Measurements from ENCODE around the gene KCNN4.
A peak's percentile ranks its signal among the peaks of the same experiment; 100 is the strongest.
"Not testable (repeated sequence)": the region's sequence is repeated elsewhere in the genome, so short reads cannot be mapped to it uniquely, and the experiment has no call there.

The KCNN4 gene

DNA sequence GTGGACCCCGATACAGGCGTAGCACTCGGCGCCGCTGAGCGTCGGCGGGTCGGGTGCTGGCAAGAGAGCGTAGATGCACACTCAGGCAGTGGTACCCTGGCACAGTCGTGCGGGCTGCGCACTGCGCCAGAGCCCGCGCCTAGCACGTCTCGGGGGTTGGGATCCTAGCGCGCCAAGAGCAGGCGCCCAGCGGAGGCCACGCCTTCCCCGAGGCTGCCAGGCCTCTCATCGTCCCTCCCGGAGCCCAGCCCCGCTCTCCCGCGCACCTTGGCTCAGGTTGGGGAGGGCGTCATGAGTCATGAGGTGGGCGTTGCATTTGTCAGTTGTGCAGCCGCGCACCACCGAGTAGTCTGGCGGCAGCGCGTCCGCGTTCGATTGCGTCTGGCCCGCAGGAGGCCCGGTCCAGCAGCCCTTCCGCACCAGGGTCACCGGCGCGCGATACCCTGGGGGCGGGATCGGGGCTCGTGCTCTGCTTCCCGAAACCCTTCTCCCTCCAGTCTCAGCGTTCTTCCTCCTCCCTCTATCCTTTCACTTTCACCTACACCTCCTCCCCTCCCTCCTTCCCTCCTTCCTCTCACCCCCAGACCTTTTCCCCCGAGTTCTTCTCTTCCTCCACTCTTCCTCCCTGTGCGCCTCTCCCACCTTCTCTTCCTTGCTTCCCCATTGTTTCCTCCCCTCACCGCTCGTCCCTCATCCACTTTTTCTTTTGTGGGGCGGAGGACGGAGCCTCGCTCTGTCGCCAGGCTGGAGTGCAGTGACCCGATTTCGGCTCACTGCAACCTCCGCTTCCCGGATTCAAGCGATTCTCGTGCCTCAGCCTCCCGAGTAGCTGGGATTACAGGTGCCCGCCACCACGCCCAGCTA is 18.0 kb upstream of the KCNN4 start:
- no peak for DNase-seq

GRCh38 chr19:43798026-43798545 is 17.3 kb upstream of the KCNN4 start:
- DNase-seq, result no peak

- no peak for DNase-seq
Observed at GRCh38 chr19:43797556-43797955, 16.8 kb upstream of the KCNN4 start.

DNA sequence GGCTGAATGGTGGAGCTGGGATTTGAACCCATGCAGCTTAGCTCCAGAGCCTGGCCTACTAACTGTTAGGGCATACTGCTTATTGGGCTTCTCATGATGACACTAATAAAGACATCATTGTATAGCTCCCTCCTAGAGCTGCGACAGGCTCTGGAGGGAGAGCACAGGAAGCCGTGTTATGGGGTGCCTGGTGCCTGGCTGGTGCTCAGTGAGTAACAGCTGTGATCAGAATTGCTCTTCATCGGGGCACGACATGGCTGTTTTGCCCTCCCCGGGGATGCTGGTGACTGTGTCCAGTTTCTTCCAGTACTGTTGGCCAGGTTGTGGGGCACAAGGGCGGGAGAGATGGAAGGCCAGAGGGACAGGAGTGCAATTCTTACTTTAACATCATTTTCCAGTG is 16.3 kb upstream of the KCNN4 start:
- no peak for DNase-seq

- DNase-seq, result no peak
Observed at GRCh38 chr19:43790587-43790986, 9.8 kb upstream of the KCNN4 start.

GRCh38 chr19:43789029-43789428 is 8.3 kb upstream of the KCNN4 start:
- no peak for DNase-seq

DNA sequence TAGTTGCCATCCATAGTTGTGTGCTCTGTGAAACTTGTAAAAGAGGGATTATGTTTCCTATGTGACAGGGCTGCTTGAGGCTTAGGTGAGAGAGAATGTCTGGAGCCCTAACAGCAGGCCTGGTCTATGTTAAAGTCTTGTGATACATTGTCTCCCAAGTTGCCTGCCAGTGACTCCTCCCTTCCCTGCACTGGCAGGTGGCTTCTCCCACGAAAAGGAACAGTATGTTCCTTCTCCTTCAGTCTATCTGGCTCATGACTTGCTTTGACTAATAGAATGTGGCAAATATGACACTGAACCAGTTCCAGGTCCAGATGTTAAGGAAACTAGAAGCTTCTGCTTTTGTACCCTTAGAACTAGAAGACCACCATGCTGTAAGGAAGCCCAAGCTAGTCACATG is 5.9 kb upstream of the KCNN4 start:
- DNase-seq, result no peak

DNA sequence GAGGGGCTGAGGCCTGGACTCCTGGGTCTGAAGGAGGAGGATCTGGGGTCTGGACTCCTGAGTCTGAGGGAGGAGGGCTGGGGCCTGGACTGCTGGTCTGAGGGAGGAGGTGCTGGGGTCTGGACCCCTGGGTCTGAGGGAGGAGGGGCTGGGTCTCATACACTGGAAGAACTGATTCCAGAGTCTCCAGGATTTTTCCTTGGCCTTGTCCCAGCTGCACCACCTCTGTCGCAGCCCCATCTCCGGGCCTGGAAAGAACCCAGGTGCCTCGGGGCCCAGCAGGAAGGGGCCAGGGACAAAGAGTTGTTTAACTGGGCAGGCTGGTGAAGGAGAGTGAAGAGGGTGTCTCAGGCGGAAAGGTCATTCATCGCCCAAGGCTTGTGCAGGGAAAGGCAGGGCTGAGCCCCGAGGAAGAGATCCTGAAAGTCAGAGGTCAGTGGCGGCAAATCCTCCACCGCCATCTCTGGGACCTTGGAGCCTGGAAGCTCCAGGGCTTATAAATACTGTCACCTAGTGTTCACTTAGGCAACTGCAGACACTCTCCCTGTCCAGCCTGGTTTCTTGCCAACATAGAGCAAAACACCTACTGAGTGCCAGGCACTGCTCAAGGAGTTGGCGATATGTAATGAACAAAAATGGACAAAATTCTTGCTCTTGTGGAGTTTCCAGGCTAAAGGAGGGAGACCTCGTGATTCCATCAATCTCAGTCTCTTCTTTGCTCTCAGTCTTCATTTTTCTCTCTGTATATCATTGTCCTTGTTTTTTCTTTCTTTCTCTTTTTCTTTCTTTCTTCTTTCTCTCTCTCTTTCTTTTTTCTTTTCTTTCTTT is 4.4 kb upstream of the KCNN4 start:
- DNase-seq, result peak; percentile 76

GRCh38 chr19:43784241-43784980 is 3.6 kb upstream of the KCNN4 start:
- peak; percentile 81 for DNase-seq

- DNase-seq, result no peak
Observed at GRCh38 chr19:43783636-43784035, 2.9 kb upstream of the KCNN4 start.

- no peak for DNase-seq
Observed at GRCh38 chr19:43782689-43783231, 2.0 kb upstream of the KCNN4 start.

DNA sequence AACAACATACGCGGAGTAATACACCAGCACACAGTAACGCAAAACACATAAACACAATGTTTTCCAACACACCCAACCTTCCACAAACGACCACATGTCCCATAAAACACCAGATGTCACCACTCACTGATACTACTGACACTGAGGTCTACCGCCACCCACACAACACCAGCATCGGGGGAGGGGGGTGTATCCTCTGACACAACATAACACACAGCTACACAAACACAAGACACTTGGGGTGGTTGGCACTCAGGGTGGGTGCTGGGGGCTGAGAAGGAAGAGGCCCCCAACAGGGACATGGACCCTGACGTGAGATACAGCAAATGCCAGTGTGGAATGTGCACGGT is 1.5 kb upstream of the KCNN4 start:
- DNase-seq, result no peak

GRCh38 chr19:43781630-43782310 is 997 bp upstream of the KCNN4 start:
- no peak for DNase-seq

DNA sequence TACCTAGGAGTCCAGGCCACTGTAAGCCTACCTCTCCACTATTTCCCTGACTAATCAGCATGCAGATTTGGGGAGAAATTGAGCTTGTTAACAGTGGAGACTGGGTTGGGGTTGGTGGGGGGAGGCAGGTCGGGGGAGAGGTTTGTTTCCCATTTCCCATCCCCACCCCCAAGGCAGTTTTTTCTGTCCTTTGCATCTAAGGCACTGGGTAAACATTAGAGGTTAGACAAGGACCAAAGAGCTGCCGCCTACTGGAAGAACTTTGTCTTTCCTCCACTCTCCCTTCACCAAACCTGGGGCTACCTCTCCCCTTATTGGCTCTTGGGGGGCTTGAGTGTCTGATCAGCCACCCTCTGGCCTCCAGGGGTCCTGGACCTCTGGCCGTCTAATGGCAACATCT is 953 bp downstream of the KCNN4 start:
- DNase-seq, result no peak

DNA sequence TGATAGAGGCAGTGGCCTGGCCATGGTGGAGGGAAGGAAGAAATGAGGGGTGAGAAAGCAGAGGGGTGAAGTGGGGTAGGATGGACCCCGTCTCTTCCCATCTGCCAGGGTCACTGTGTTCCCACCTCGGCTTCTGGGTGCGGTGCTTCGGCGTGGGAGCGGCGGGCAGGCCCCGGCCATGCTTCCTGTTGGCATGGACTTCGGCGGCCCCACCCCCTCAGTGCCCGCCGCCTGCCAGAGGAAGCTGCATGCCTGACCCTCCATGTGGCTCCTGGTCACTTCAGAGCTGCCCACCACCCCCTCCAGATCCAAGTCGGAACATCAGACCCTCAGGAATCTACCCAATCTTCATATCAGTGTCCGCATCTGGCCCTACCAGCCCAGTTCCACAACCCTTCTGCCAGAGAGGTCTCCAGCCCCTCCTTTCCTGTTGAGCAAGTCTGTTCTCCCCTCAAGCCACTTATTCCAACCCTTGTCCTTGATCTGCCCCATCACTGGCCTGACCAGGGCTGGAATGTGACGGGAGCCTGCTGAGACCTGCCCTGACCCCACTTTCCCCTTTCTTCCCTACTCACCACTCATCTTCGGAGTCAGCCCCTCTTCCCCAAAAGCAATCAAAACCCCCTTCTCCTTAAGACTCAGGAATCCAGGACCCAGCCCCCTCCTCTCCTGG is 1.5 kb downstream of the KCNN4 start:
- no peak for DNase-seq

DNA sequence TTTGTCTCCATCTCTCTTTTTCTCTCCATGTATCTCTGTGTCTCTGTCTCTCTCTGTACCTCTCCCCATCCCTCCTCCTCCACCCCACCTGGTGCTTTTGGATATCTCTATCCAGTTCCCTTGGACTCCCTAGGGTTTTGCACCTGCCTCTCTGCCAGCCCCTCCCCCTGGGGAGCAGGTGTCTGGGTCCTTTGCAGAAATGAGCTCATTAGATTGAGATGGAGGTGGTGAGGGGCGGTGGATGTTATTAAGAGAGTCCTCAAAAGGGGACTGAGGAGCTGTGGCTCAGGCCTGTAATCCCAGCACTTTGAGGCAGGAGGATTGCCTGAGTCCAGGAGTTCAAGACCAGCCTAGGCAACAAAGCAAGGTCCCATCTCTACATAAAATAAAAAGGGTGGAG is 2.1 kb downstream of the KCNN4 start:
- DNase-seq, result no peak

GRCh38 chr19:43777163-43777695 is 3.5 kb downstream of the KCNN4 start:
- no peak for DNase-seq

- no peak for DNase-seq
Observed at GRCh38 chr19:43776286-43776685, 4.5 kb downstream of the KCNN4 start.

DNA sequence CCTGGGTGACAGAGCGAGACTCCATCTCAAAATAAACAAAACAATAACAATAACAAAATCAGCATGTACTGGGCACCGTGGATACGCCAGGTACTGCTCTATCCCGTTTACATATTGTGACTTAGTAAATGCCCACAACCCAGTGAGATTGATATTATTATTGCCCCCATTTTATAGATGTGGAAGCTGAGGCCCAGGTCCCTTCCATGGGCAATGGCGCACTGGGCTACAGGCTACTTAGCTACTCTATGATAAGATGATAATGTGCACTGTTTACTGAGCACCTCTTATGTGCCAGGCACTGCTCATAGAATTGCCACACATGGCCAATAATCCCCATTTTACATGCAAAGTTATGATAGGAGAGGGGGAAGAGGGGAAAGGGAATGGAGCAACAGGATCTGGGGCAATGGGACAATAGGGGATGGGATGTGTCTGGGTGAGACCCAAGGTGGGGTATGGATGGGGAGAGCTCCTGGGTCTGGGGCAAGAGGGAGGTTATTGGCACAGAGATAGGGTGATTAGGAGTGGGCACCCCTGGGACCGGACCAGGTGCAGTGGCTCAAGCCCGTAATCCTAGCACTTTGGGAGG is 5.4 kb downstream of the KCNN4 start:
- DNase-seq, result no peak

- DNase-seq, result not testable (repeated sequence)
Observed at GRCh38 chr19:43774940-43775258, 5.9 kb downstream of the KCNN4 start.
